WTC11 (cell line): ENCODE results near the gene SP7. TPM values are rescaled to one million over a fixed set of nuclear protein-coding genes. Genes with fewer than 3 reads are reported as not detected.

ENCODE experiments used
- ATAC-seq: fragments of 200-7000 bp; cut with Tn5 transposase; 2 replicates; pipeline ENCODE4 v1.10.0; 2021; ENCODE audit warnings: mild to moderate bottlenecking, moderate library complexity
- CTCF ChIA-PET: fragments of 300-600 bp; sonication (Branson Sonifier 250); formaldehyde crosslinking; loops from one replicate; lab custom pipeline; 2021; ENCODE audit warnings: antibody characterized with exemption; lab: Charles Lee
- POLR2A ChIA-PET: fragments of 350-600 bp; sonication (Branson Sonifier 250); formaldehyde crosslinking; loops from one replicate; lab custom pipeline; 2021; ENCODE audit warnings: antibody characterized with exemption; lab: Charles Lee
- DNase-seq: peaks from one replicate; pipeline ENCODE4 v3.0.0; 2021; ENCODE audit warnings: low spot score
- H3K27ac Mint-ChIP-seq: 2 replicates; pipeline ENCODE4 v1.8.0; 2021; ENCODE audit warnings: mixed read lengths
- H3K27me3 Mint-ChIP-seq: 2 replicates; pipeline ENCODE4 v1.8.0; 2021; ENCODE audit warnings: low read depth, mild to moderate bottlenecking, moderate library complexity, mixed read lengths
- H3K36me3 Mint-ChIP-seq: 2 replicates; pipeline ENCODE4 v1.8.0; 2021; ENCODE audit warnings: mixed read lengths
- H3K4me1 Mint-ChIP-seq: 2 replicates; pipeline ENCODE4 v1.8.0; 2022; ENCODE audit warnings: mixed read lengths
- H3K4me3 Mint-ChIP-seq: 2 replicates; pipeline ENCODE4 v1.8.0; 2021; ENCODE audit warnings: mild to moderate bottlenecking, moderate library complexity, mixed read lengths
- H3K9me3 Mint-ChIP-seq: 2 replicates; pipeline ENCODE4 v1.8.0; 2021; ENCODE audit warnings: mixed read lengths
- AFF4 ChIP-seq: sonication (generic); formaldehyde crosslinking; IDR thresholded peaks from 2 replicates; pipeline ENCODE4 v1.8.1; 2023; ENCODE audit warnings: mild to moderate bottlenecking, missing genetic modification reagents, borderline replicate concordance
- CBFB ChIP-seq: sonication (generic); formaldehyde crosslinking; IDR thresholded peaks from 2 replicates; pipeline ENCODE4 v1.8.1; 2022; ENCODE audit warnings: mild to moderate bottlenecking, low read depth, missing genetic modification reagents
- ESRRA ChIP-seq: sonication (generic); formaldehyde crosslinking; IDR thresholded peaks from 2 replicates; pipeline ENCODE4 v1.8.1; 2022; ENCODE audit warnings: mild to moderate bottlenecking, missing genetic modification reagents, borderline replicate concordance
- ETV6 ChIP-seq: sonication (generic); formaldehyde crosslinking; IDR thresholded peaks from 2 replicates; pipeline ENCODE4 v1.8.1; 2022; ENCODE audit warnings: mild to moderate bottlenecking, missing genetic modification reagents
- FOXJ3 ChIP-seq: sonication (generic); formaldehyde crosslinking; IDR thresholded peaks from 2 replicates; pipeline ENCODE4 v1.9.0; 2021; ENCODE audit warnings: missing genetic modification reagents, mild to moderate bottlenecking, borderline replicate concordance
- FOXP1 ChIP-seq: sonication (generic); formaldehyde crosslinking; IDR thresholded peaks from 2 replicates; pipeline ENCODE4 v1.8.0; 2022; ENCODE audit warnings: missing genetic modification reagents, mild to moderate bottlenecking, moderate library complexity, borderline replicate concordance
- GABPB1 ChIP-seq: sonication (generic); formaldehyde crosslinking; IDR thresholded peaks from 2 replicates; pipeline ENCODE4 v1.8.1; 2023; ENCODE audit warnings: mild to moderate bottlenecking, missing genetic modification reagents
- GTF2I ChIP-seq: fragments of 250-450 bp; sonication (Bioruptor Pico); conservative IDR thresholded peaks from 2 replicates; pipeline ENCODE4 v1.4.0; 2021; ENCODE audit warnings: mild to moderate bottlenecking
- RELA ChIP-seq: sonication (generic); formaldehyde crosslinking; IDR thresholded peaks from 2 replicates; pipeline ENCODE4 v1.8.1; 2022; ENCODE audit warnings: missing genetic modification reagents, mild to moderate bottlenecking, borderline replicate concordance
- SOX15 ChIP-seq: fragments of 250-450 bp; sonication (Bioruptor Pico); IDR thresholded peaks from 2 replicates; pipeline ENCODE4 v1.9.0; 2021; ENCODE audit warnings: mild to moderate bottlenecking
- TCF7 ChIP-seq: sonication (generic); formaldehyde crosslinking; IDR thresholded peaks from 2 replicates; pipeline ENCODE4 v1.8.0; 2022; ENCODE audit warnings: mild to moderate bottlenecking, low read depth, missing genetic modification reagents, moderate library complexity
- ZBTB21 ChIP-seq: sonication (generic); formaldehyde crosslinking; IDR thresholded peaks from 2 replicates; pipeline ENCODE4 v1.8.1; 2023; ENCODE audit warnings: mild to moderate bottlenecking, missing genetic modification reagents, borderline replicate concordance
- ZNF232 ChIP-seq: sonication (generic); formaldehyde crosslinking; IDR thresholded peaks from 2 replicates; pipeline ENCODE4 v1.8.0; 2022; ENCODE audit warnings: mild to moderate bottlenecking, missing genetic modification reagents
- ZNF532 ChIP-seq: fragments of 250-450 bp; sonication (Bioruptor Pico); IDR thresholded peaks from 2 replicates; pipeline ENCODE4 v1.9.0; 2021; ENCODE audit warnings: mild to moderate bottlenecking, borderline replicate concordance
- ZNF671 ChIP-seq: fragments of 250-450 bp; sonication (Bioruptor Pico); IDR thresholded peaks from 2 replicates; pipeline ENCODE4 v1.8.0; 2021; ENCODE audit warnings: mild to moderate bottlenecking
- total RNA-seq: library from RNA; stranded (reverse); gene quantifications from 3 replicates; pipeline ENCODE4 v1.2.3, GENCODE V29; 2021
- TF ChIP-seq, protein P1 (sequence below): fragments of 200-600 bp; IDR thresholded peaks from 2 replicates; pipeline ENCODE4 v1.8.0; 2022; ENCODE audit warnings: antibody characterized with exemption
- TF ChIP-seq, protein P2 (sequence below): fragments of 250-450 bp; sonication (Bioruptor Pico); IDR thresholded peaks from 2 replicates; pipeline ENCODE4 v1.9.0; 2021; ENCODE audit warnings: mild to moderate bottlenecking
- TF ChIP-seq, protein P3 (sequence below): sonication (generic); formaldehyde crosslinking; IDR thresholded peaks from 2 replicates; pipeline ENCODE4 v1.8.0; 2022; ENCODE audit warnings: mild to moderate bottlenecking, missing genetic modification reagents
- TF ChIP-seq, protein P4 (sequence below): sonication (generic); formaldehyde crosslinking; IDR thresholded peaks from 2 replicates; pipeline ENCODE4 v1.8.0; 2023; ENCODE audit warnings: mild to moderate bottlenecking, missing genetic modification reagents
- TF ChIP-seq, protein P5 (sequence below): fragments of 250-450 bp; sonication (Bioruptor Pico); conservative IDR thresholded peaks from 2 replicates; pipeline ENCODE4 v1.9.0; 2021; ENCODE audit warnings: mild to moderate bottlenecking

The SP7 gene
- total RNA-seq, 1 experiment from 2014 or later = 0.09 TPM

DNA sequence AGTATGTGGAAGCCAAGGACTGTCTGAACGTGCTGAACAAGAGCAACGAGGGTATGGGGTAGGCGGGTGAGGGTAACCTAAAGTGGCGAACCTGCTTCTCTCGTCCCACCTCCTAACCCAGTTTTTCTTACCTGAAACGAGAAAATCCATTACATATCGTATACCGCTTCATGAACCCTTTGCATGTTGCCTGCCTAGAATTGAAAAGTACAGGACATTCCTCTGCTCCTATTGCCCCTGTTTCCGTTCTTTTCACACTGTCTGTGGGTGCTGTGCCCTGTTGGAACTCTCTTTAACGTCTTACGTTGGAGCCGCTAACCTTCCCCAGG is 40.3 kb downstream of the SP7 start:
- no peak for DNase-seq
- Mint-ChIP-seq H3K36me3 (peaks cover 31% of the 10 kb centered on the region), H3K4me1 (peaks cover 23% of the 10 kb centered on the region), H3K27ac (peak overlapping the region; percentile 96), H3K27me3 (no peaks in the 10 kb centered on the region), H3K9me3 (no peaks in the 10 kb centered on the region), H3K4me3 (peak overlapping the region; percentile 99)
- CTCF ChIA-PET = interaction anchor here (0.7 to 15.2 kb wide), 28 partner anchors 12 to 248 kb away, joined by 3 to 161 read pairs (median 4); partner anchors contain the start of genes AAAS, CSAD, ESPL1 and TARBP2
- no peak for ATAC-seq
- POLR2A ChIA-PET = interaction anchor here (0.9 to 2.3 kb wide), 7 partner anchors 26 to 137 kb away, joined by 3 to 19 read pairs (median 6); partner anchors contain the start of genes AAAS, CSAD, ESPL1 and SP1
- no peak for TF ChIP-seq ESRRA
- TF ChIP-seq ZNF671 (CRISPR knock-in tag) = no peak
- TF ChIP-seq GTF2I = no peak
- TF ChIP-seq AFF4 (CRISPR knock-in tag) = no peak
- TF ChIP-seq RELA = no peak
- TF ChIP-seq FOXP1 = no peak
- no peak for TF ChIP-seq SOX15 (CRISPR knock-in tag)
- TF ChIP-seq, protein P1, sequence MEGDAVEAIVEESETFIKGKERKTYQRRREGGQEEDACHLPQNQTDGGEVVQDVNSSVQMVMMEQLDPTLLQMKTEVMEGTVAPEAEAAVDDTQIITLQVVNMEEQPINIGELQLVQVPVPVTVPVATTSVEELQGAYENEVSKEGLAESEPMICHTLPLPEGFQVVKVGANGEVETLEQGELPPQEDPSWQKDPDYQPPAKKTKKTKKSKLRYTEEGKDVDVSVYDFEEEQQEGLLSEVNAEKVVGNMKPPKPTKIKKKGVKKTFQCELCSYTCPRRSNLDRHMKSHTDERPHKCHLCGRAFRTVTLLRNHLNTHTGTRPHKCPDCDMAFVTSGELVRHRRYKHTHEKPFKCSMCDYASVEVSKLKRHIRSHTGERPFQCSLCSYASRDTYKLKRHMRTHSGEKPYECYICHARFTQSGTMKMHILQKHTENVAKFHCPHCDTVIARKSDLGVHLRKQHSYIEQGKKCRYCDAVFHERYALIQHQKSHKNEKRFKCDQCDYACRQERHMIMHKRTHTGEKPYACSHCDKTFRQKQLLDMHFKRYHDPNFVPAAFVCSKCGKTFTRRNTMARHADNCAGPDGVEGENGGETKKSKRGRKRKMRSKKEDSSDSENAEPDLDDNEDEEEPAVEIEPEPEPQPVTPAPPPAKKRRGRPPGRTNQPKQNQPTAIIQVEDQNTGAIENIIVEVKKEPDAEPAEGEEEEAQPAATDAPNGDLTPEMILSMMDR = no peak
- TF ChIP-seq ZNF232 (CRISPR knock-in tag) = no peak
- TF ChIP-seq ZNF532 (CRISPR knock-in tag) = no peak
- no peak for TF ChIP-seq ETV6 (CRISPR knock-in tag)
- TF ChIP-seq, protein P2, sequence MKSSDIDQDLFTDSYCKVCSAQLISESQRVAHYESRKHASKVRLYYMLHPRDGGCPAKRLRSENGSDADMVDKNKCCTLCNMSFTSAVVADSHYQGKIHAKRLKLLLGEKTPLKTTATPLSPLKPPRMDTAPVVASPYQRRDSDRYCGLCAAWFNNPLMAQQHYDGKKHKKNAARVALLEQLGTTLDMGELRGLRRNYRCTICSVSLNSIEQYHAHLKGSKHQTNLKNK = no peak
- TF ChIP-seq GABPB1 (CRISPR knock-in tag) = no peak
- no peak for TF ChIP-seq ZBTB21 (CRISPR knock-in tag)
- TF ChIP-seq, protein P3, sequence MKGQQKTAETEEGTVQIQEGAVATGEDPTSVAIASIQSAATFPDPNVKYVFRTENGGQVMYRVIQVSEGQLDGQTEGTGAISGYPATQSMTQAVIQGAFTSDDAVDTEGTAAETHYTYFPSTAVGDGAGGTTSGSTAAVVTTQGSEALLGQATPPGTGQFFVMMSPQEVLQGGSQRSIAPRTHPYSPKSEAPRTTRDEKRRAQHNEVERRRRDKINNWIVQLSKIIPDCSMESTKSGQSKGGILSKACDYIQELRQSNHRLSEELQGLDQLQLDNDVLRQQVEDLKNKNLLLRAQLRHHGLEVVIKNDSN (CRISPR knock-in tag) = no peak
- no peak for TF ChIP-seq FOXJ3
- TF ChIP-seq, protein P4, sequence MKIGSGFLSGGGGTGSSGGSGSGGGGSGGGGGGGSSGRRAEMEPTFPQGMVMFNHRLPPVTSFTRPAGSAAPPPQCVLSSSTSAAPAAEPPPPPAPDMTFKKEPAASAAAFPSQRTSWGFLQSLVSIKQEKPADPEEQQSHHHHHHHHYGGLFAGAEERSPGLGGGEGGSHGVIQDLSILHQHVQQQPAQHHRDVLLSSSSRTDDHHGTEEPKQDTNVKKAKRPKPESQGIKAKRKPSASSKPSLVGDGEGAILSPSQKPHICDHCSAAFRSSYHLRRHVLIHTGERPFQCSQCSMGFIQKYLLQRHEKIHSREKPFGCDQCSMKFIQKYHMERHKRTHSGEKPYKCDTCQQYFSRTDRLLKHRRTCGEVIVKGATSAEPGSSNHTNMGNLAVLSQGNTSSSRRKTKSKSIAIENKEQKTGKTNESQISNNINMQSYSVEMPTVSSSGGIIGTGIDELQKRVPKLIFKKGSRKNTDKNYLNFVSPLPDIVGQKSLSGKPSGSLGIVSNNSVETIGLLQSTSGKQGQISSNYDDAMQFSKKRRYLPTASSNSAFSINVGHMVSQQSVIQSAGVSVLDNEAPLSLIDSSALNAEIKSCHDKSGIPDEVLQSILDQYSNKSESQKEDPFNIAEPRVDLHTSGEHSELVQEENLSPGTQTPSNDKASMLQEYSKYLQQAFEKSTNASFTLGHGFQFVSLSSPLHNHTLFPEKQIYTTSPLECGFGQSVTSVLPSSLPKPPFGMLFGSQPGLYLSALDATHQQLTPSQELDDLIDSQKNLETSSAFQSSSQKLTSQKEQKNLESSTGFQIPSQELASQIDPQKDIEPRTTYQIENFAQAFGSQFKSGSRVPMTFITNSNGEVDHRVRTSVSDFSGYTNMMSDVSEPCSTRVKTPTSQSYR (CRISPR knock-in tag) = no peak
- no peak for TF ChIP-seq TCF7 (CRISPR knock-in tag)
- TF ChIP-seq CBFB (CRISPR knock-in tag) = no peak
- TF ChIP-seq, protein P5, sequence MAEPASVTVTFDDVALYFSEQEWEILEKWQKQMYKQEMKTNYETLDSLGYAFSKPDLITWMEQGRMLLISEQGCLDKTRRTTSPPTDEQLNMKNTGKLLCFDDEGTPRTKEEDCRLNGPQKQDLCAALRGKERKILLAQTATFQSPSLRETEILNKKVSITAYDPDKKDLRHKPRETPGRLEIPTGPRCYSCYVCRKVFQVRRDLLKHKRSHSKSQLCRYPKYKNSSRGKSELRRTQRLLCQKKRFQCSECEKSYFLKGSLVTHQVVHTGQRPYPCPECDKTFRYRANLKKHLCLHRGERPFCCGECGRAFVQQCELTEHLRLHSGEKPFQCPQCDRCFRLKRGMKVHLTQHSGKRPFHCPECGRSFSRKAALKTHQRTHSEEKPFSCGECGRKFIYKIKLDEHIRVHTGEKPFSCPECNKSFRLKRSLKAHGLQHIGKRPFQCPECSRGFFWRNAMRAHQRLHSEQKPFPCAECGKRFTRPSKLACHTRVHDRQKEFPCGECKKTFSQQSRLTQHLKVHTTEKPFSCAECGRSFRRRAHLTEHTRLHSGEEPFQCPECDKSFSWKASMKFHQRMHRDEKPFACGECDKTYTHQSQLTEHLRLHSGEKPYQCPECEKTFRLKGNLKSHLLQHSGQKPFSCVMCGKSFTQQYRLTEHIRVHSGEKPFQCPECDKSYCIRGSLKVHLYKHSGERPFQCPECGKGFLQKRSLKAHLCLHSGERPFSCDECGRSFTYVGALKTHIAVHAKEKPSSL (CRISPR knock-in tag) = no peak
